Measurements from ENCODE around the gene KDM8.

GRCh38 chr16:27270349-27270748 lies 67.0 kb downstream of the KDM8 start:
- TF ChIP-seq CTCF (conservative IDR thresholded peaks at IDR 0.05; ENCODE audit: low read depth in 2 of 2) (no peak), POLR2AphosphoS5 (IDR thresholded peaks at IDR 0.05; ENCODE audit: low read depth) (no peak), EZH2 (IDR thresholded peaks at IDR 0.05; ENCODE audit: low read depth, unreplicated experiment) (no peak), JUNB (IDR thresholded peaks at IDR 0.05; ENCODE audit: unreplicated experiment) (no peak), NANOG (IDR thresholded peaks at IDR 0.05; ENCODE audit: borderline replicate concordance) (no peak), EZH2phosphoT487 (IDR thresholded peaks at IDR 0.05; ENCODE audit: unreplicated experiment) (no peak), REST (IDR thresholded peaks at IDR 0.05; ENCODE audit: unreplicated experiment) (no peak), STAT1 (IDR thresholded peaks at IDR 0.05; ENCODE audit: unreplicated experiment) (no peak), ETS1 (IDR thresholded peaks at IDR 0.05) (no peak), ZNF114 (CRISPR knock-in tag; IDR thresholded peaks at IDR 0.05) (no peak), CREB1 (CRISPR knock-in tag; IDR thresholded peaks at IDR 0.05; ENCODE audit: low read depth) (no peak), ZNF331 (CRISPR knock-in tag; IDR thresholded peaks at IDR 0.05; ENCODE audit: low read depth) (no peak), ZNF462 (CRISPR knock-in tag; IDR thresholded peaks at IDR 0.05) (no peak)
